ENCODE data around the gene PRDM7. TPM values are rescaled to one million over a fixed set of nuclear protein-coding genes. Genes with fewer than 3 reads are reported as not detected.

PRDM7 gene
- total RNA-seq, 4 donors from 2014 or later: not detected

DNA sequence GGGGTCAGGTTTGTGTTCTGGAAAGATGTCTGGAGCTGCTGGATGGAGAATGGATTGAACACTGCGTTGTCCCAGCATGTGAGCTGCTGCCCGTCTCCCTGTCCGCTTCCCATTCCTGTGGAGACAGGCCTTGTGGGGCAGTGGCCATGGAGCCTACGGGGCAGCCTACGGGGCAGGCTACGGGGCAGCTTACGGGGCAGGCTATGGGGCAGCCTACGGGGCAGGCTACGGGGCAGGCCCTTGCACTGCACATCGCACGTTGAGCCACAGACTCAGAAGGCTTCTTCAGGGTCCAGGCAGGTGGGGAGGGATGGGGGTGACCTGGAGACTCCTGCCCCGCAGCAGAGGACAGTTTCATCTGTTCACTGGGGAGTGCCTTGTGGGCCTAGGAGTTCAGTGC is 48.1 kb downstream of the PRDM7 start:
- H3K4me1 ChIP-seq: no peaks in the 10 kb centered on the region
- in situ Hi-C loops (cut with MboI; ENCODE audit: low pct_ligation_motif_present in 1 of 4, low pct_unique_long_range_greater_than_20kb in 1 of 4, low sequenced_read_pairs in 3 of 4): no loop called here

DNA sequence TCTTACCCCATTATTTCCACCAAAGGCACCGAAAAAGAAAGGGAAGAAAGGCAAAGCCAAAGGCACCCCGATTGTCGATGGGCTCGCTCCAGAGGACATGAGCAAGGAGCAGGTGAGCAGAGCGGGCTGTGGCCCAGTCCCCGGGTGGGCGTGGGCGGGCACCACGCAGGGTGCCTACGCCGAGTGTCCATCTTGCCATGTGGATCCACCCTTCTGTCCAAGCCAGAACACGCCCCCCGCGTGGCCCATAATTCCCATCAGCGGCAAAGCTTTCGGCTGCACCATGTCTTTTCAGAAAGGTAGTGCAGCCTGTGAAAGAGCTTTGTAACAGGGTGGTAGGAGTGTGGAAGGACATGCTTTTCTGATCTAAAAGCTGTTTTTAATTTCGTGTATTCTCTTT is 49.5 kb downstream of the PRDM7 start:
- Histone ChIP-seq H3K9me3 (no peaks in the 10 kb centered on the region), H3K4me3 (no peak overlapping the region), H3K36me3 (no peaks in the 10 kb centered on the region), H3K4me1 (peaks cover 0 to 8% (median 7%) of the 10 kb centered on the region in 4 donors), H3K27me3 (no peaks in the 10 kb centered on the region), H3K27ac (no peak overlapping the region)
- in situ Hi-C loops (cut with MboI; ENCODE audit: low pct_ligation_motif_present in 1 of 4, low pct_unique_long_range_greater_than_20kb in 1 of 4, low sequenced_read_pairs in 3 of 4) (no loop called here), intact Hi-C loops (cut with DNase I; ENCODE audit: low total_unique reads) (no loop called here)
- 90 to 97% methylated on average over 2 to 17 of the region's 17 CpGs for WGBS, 2 donors (ENCODE audit: low coverage in 1 of 2)
- no peak for DNase-seq
- TF ChIP-seq POLR2A (IDR thresholded peaks at IDR 0.05) (no peak), EP300 (IDR thresholded peaks at IDR 0.05; ENCODE audit: low read depth) (no peak), POLR2AphosphoS5 (IDR thresholded peaks at IDR 0.05) (no peak)
- TF ChIP-seq, protein P1, sequence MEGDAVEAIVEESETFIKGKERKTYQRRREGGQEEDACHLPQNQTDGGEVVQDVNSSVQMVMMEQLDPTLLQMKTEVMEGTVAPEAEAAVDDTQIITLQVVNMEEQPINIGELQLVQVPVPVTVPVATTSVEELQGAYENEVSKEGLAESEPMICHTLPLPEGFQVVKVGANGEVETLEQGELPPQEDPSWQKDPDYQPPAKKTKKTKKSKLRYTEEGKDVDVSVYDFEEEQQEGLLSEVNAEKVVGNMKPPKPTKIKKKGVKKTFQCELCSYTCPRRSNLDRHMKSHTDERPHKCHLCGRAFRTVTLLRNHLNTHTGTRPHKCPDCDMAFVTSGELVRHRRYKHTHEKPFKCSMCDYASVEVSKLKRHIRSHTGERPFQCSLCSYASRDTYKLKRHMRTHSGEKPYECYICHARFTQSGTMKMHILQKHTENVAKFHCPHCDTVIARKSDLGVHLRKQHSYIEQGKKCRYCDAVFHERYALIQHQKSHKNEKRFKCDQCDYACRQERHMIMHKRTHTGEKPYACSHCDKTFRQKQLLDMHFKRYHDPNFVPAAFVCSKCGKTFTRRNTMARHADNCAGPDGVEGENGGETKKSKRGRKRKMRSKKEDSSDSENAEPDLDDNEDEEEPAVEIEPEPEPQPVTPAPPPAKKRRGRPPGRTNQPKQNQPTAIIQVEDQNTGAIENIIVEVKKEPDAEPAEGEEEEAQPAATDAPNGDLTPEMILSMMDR (IDR thresholded peaks at IDR 0.05): no peak

More for the DNA sequence above, 48.1 kb downstream of the PRDM7 start:
- H3K9me3 ChIP-seq: no peaks in the 10 kb centered on the region
- H3K27ac ChIP-seq: no peak overlapping the region
- H3K27me3 ChIP-seq: no peaks in the 10 kb centered on the region
- H3K36me3 ChIP-seq: no peaks in the 10 kb centered on the region
- H3K4me3 ChIP-seq: no peak overlapping the region
- no peak for DNase-seq
- intact Hi-C loops (cut with DNase I; ENCODE audit: low total_unique reads): no loop called here
- TF ChIP-seq, protein P1 (IDR thresholded peaks at IDR 0.05): no peak
- TF ChIP-seq POLR2A (IDR thresholded peaks at IDR 0.05): no peak
- no peak for TF ChIP-seq POLR2AphosphoS5 (IDR thresholded peaks at IDR 0.05)
- no peak for TF ChIP-seq EP300 (IDR thresholded peaks at IDR 0.05; ENCODE audit: low read depth)
- WGBS, 2 donors (ENCODE audit: low coverage in 1 of 2): 83 to 87% methylated on average over 3 to 12 of the region's 12 CpGs

DNA sequence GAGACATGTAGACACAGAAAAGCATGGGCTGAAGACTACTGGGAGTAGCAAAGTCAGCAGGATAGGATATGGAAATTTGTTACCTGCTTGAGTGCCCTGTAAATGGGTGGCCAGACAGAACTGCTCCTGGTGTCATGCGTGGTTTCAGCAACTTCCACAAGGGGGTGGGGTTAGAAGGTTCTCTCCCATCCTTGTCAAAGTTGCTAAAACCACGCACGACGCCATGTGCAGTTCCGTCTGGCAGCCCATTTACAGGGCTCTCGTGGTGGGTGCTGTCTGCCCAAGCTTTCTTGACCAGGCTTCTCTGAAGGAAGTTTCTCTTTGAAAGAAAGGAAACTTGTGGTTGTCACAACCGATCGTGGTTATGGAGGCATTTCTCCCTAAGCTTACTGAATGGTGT is 51.0 kb downstream of the PRDM7 start:
- Histone ChIP-seq H3K27me3 (no peaks in the 10 kb centered on the region), H3K9me3 (no peaks in the 10 kb centered on the region), H3K4me3 (no peak overlapping the region), H3K36me3 (no peaks in the 10 kb centered on the region), H3K27ac (no peak overlapping the region), H3K4me1 (peaks cover 0 to 16% (median 11%) of the 10 kb centered on the region in 4 donors)
- in situ Hi-C loops (cut with MboI; ENCODE audit: low pct_ligation_motif_present in 1 of 4, low pct_unique_long_range_greater_than_20kb in 1 of 4, low sequenced_read_pairs in 3 of 4) (no loop called here), intact Hi-C loops (cut with DNase I; ENCODE audit: low total_unique reads) (no loop called here)
- WGBS, 2 donors (ENCODE audit: low coverage in 1 of 2): 66 to 67% methylated on average over 2 to 8 of the region's 8 CpGs
- TF ChIP-seq POLR2AphosphoS5 (IDR thresholded peaks at IDR 0.05) (no peak), POLR2A (IDR thresholded peaks at IDR 0.05) (no peak), EP300 (IDR thresholded peaks at IDR 0.05; ENCODE audit: low read depth) (no peak)
- TF ChIP-seq, protein P1 (IDR thresholded peaks at IDR 0.05): no peak
- no peak for DNase-seq

DNA sequence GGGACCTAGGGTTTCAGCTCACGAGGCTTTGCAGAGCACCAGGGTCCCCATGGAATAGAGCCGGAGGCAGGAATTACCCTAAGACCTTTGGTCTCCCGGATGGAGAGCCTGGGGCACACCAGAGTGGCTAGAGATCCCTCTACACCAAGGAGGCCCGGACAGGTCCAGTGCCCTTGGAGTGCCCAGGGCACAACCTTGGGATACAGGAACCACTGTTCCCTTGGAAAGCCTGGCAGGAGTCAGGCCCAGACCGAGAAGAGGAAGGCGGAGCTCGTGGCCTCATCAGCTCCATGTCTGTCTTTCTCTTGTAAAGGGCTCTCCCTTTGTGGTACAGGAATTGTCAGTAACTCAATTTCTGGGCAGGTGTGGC is 54.1 kb downstream of the PRDM7 start:
- H3K36me3 ChIP-seq: no peaks in the 10 kb centered on the region
- peak overlapping the region; percentile 41 to 80 (median 68) for H3K4me3 ChIP-seq
- in situ Hi-C loops (cut with MboI; ENCODE audit: low pct_ligation_motif_present in 1 of 4, low pct_unique_long_range_greater_than_20kb in 1 of 4, low sequenced_read_pairs in 3 of 4): no loop called here
- 39% methylated on average over 7 of the region's 7 CpGs; no CpG with 5 or more reads in 1 of the 2 donors for WGBS, 2 donors (ENCODE audit: low coverage in 1 of 2)
- no peak for TF ChIP-seq EP300 (IDR thresholded peaks at IDR 0.05; ENCODE audit: low read depth)
- TF ChIP-seq POLR2AphosphoS5 (IDR thresholded peaks at IDR 0.05): no peak
- TF ChIP-seq, protein P1 (IDR thresholded peaks at IDR 0.05): no peak
- no peak for TF ChIP-seq POLR2A (IDR thresholded peaks at IDR 0.05)
- intact Hi-C loops (cut with DNase I; ENCODE audit: low total_unique reads): no loop called here
- no peak for DNase-seq
- peaks cover 6% of the 10 kb centered on the region for H3K27me3 ChIP-seq
- H3K27ac ChIP-seq: peak overlapping the region; percentile 58 to 81 (median 72)
- H3K4me1 ChIP-seq: peaks cover 0 to 40% (median 28%) of the 10 kb centered on the region in 4 donors
- H3K9me3 ChIP-seq: no peaks in the 10 kb centered on the region
